GM12875 (cell line): Measurements from ENCODE around the gene RAP1GAP.

Experiments
- H3K4me3 ChIP-seq: one replicate; pipeline ENCODE4 v1.5.1; 2011; ENCODE audit warnings: low read depth, low read length, control low read depth
- CTCF ChIP-seq: IDR thresholded peaks from 2 replicates; pipeline ENCODE4 v1.5.1; 2011; ENCODE audit warnings: low read depth, mild to moderate bottlenecking, control low read depth, inconsistent platforms, low read length, moderate library complexity, borderline replicate concordance; ENCODE audit not compliant: insufficient read depth

RAP1GAP gene

GRCh38 chr1:21641967-21642739 lies 27.0 kb downstream of the RAP1GAP start:
- no peak overlapping the region for H3K4me3 ChIP-seq
- no peak for TF ChIP-seq CTCF

GRCh38 chr1:21641537-21641936 lies 27.6 kb downstream of the RAP1GAP start:
- no peak overlapping the region for H3K4me3 ChIP-seq
- no peak for TF ChIP-seq CTCF

GRCh38 chr1:21641076-21641475 lies 28.1 kb downstream of the RAP1GAP start:
- TF ChIP-seq CTCF, result no peak
- no peak overlapping the region for H3K4me3 ChIP-seq

GRCh38 chr1:21640653-21641052 lies 28.5 kb downstream of the RAP1GAP start:
- no peak overlapping the region for H3K4me3 ChIP-seq
- TF ChIP-seq CTCF, result no peak

- TF ChIP-seq CTCF, result no peak
- no peak overlapping the region for H3K4me3 ChIP-seq
These were observed 29.5 kb downstream of the RAP1GAP start for GRCh38 chr1:21639594-21640041.

- no peak for TF ChIP-seq CTCF
- no peak overlapping the region for H3K4me3 ChIP-seq
These were observed 30.4 kb downstream of the RAP1GAP start for GRCh38 chr1:21638531-21639341.
